GM21367 (cell line): Measurements from ENCODE around the gene MALRD1.

Experiments
- ATAC-seq: cut with Tn5 transposase; IDR thresholded peaks from one replicate; pipeline ENCODE4 v1.9.1; 2021; ENCODE audit not compliant: unreplicated experiment

The MALRD1 gene

GRCh38 chr10:19209319-19209718 is 160.7 kb downstream of the MALRD1 start:
- no peak for ATAC-seq

GRCh38 chr10:19212590-19212989 is 164.0 kb downstream of the MALRD1 start:
- no peak for ATAC-seq

GRCh38 chr10:19221216-19221615 is 172.6 kb downstream of the MALRD1 start:
- ATAC-seq, result no peak

DNA sequence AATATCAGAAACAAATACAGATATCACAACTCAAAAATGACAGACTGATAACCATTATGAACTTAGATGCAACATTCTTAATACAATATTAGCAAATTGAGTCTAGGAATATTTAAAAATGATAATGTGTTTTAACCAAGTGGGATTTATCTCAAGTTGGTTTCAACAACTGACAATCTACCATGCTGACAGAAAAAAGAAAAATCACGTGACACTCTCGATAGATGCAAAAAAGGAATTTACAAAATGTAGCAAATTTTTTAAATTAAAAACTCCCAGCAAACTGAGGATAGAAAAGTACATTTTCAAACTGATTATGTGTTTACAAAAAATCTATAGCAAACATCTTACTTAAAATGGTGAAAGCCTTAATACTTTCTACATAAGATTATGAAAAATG is 177.4 kb downstream of the MALRD1 start:
- no peak for ATAC-seq

DNA sequence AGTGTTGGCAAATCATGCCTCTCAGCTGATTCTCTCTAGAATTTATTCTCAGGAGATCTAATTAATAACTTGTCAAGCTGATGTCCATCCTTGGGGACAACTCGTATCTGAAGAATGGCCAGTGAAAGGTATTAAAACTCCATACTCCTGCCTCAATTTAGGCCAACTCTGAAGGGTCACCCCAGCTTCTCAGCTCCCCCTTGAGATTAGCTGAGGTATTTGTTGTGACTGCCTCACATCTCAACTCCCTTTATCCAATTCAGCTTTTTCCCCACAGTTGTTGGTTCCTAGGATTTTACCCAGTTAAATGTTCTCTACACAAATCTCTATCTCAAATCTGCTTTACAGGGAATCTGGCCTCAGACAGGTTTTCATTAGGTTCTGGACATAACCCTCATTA is 182.4 kb downstream of the MALRD1 start:
- no peak for ATAC-seq

- ATAC-seq, result no peak
Observed at GRCh38 chr10:19245889-19246752, 197.5 kb downstream of the MALRD1 start.

DNA sequence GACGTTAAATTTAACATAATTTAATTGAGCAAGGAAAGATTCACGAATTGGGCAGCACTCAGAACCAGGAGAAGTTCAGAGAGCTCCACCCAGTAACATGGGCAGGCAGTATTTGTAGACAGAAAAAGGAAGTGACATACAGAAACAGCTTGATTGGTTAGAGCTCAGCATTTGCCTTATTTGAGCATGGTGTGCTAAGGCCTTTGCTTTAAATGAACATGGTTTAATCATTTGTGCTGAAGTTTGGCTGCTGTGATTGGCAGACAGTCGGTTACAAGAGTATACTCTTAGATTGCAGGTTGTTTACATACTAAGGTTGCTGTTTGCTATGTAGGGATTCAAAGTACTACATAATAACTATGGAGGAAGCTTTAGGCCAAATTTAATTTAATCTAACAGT is 199.2 kb downstream of the MALRD1 start:
- ATAC-seq, result no peak

DNA sequence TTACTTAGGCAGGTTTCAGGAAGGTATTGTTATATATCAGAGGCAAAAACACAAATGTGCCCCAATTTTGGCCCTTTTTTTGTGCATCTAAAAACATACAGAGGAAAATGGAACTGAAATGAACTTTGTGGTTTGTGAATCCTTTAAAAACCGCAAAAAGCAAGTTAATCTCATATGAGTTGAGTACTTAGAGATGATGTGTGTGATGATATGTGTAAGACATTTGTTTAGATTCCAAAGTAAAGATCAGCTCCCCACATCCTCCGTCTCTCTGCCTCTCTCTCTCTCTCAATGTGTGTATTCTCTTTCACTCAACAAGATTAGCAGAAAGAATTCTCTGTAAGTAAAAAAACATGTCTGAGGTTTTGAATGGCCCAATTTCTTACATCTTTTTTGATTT is 201.9 kb downstream of the MALRD1 start:
- ATAC-seq, result no peak

DNA sequence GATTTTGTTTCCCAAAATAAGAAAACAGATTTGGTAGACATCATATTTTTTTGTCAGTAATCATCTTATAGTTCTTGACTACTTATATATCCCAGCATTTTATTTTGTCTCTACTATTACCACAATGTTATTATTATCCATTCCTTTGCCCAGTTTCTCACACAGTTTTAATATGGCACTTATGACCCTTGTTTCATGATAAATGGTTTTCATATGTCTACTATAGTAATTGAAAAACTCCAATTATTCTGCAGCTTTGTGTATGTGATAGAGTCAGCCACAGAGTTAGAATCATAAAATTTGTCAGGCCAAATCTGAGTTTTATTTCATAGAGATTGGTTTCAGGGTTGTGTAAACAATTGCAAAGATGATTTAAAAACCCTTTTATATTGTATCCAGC is 203.9 kb downstream of the MALRD1 start:
- ATAC-seq, result no peak

- ATAC-seq, result no peak
Observed at GRCh38 chr10:19256331-19256730, 207.7 kb downstream of the MALRD1 start.

DNA sequence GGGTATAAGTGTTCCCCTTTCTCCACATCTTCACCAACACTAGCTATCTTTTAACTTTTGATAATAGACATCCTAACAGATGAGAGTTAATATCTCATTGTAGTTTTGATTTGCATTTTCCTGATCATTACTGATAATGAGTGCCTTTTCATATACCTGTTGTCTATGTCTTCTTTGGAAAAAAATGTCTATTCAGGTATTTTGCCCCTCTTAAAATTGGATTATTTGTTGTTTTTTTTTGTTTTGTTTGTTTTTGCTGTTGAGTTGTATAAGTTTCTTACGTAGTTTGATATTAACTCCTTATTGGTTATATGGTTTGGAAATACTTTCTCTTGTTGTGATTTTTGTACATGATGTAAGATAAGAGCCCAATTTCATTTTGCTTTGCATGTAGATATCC is 214.7 kb downstream of the MALRD1 start:
- no peak for ATAC-seq

DNA sequence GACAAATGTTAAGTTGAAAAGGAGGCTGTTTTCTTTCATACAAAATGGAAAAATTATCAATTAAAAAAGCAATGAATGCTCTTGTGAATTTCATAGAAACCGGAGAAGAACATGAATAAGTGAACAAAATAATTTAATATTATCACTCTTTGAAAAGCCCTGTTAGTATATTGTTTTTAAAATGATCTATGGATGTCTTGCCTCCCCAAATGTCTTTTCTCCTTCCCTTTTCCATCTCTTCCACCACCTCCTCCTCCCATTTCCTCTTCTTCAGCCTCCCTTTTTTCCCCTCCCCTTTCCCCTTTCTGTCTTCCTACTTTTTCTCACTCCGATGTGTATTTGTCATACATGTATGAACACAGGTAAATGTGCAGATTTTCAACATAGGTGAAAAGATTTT is 234.7 kb downstream of the MALRD1 start:
- no peak for ATAC-seq

DNA sequence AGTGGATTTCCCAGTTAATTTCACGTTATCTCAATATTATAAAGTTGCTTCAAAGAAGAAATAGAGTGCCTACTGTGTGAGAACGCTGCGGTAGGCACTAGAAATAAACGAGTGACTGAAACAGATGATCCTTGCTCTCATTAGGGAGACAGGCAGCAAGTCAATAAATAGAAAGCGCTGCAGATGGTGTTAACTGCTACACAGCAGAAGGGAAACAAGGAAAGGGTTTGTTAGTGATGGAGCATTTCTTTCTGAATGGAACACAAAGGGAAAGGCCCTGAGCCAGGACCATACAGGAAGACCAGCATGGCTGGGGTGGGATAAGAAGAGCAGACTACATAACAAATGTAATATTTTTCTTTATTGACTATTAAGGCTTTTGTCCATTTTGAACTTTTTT is 235.2 kb downstream of the MALRD1 start:
- ATAC-seq, result no peak

DNA sequence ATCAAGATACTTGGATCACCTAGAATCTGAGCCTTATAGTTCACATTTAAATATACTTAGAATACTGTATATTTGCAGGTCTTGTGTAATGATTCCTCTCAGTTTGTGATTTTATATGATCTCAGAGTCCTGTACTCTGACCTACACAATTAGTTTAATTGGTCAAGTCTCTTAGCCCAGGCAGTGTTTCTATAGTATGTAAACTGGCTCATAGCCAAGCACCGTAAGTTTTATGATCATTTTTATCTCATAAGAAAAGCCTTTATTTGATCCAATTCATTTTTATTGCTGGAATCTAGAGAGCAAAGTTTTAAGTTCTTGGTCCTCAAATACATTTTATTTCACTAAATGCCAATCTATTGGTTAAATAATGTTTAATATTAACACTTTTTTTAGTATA is 242.2 kb downstream of the MALRD1 start:
- no peak for ATAC-seq

GRCh38 chr10:19294233-19294632 is 245.6 kb downstream of the MALRD1 start:
- ATAC-seq, result no peak

GRCh38 chr10:19299645-19300044 is 251.0 kb downstream of the MALRD1 start:
- ATAC-seq, result no peak

DNA sequence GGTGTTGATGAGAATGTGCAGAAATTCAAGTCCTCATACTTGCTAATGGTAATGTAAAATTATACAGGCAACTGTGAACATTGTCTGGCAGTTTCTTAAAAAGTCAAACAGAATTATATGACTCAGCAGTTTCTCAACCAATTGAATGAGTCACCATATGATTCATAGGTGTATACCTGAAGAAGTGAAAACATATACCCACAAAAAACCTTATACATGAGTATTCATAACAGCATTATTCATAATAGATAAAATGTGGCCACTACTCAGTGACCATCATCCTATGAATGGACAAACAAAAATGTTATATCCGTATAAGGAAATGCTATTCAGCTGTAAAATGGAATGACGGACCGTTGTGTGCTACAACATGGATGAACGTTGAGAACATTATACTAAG is 253.5 kb downstream of the MALRD1 start:
- ATAC-seq, result no peak

- no peak for ATAC-seq
Observed at GRCh38 chr10:19310066-19310465, 261.5 kb downstream of the MALRD1 start.

GRCh38 chr10:19316204-19316870 is 267.7 kb downstream of the MALRD1 start:
- ATAC-seq, result no peak

DNA sequence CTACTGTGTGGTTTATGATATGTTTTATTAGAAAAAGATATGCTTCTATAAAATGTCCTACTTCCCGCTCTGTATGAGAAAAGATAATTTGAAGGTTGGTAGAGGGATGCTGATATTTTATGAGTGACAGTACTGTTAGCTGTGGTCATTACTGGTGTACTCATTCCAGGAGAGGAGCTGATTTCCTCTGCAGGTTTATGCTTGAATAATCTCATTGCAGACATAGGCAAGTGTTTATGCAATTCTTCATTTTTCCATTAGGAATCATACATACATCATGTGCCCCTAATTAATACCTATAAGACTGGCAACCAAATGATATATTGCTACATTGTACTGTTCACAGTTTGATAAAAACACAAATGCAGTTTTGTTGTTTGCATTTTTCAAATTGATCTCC is 269.4 kb downstream of the MALRD1 start:
- no peak for ATAC-seq

- no peak for ATAC-seq
Observed at GRCh38 chr10:19325581-19325980, 277.0 kb downstream of the MALRD1 start.

- ATAC-seq, result no peak
Observed at GRCh38 chr10:19328582-19328981, 280.0 kb downstream of the MALRD1 start.

DNA sequence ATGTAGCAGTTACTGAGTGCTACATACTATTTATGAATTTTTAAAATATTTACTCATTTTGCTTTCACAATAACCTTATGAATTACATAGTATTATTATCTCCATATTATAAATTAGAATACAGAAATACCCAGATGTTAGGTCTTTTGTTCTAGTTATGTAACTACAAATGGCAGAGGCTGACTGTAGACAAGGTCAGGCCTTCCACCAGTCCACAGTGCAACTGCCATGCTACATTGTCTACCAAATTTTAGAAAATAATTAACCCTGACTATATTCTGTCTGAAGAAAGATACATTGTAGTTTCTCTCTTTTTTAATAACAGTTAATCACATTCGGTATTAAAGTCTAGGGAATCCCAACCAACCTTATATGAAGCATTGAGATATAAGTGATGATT is 280.9 kb downstream of the MALRD1 start:
- no peak for ATAC-seq
